SK-N-MC (cell line): Measurements from ENCODE around the gene ENPP5.
A peak's percentile ranks its signal among the peaks of the same experiment; 100 is the strongest.
"Not testable (repeated sequence)": the region's sequence is repeated elsewhere in the genome, so short reads cannot be mapped to it uniquely, and the experiment has no call there.

Source experiments
- DNase-seq: peaks from one replicate; pipeline ENCODE4 v3.0.0-alpha.2; 2011; ENCODE audit warnings: low read depth, low spot score
- H3K27ac ChIP-seq: fragments of 200-600 bp; sonication (generic); 2 replicates; pipeline ENCODE4 v1.5.1; 2016; ENCODE audit warnings: mixed run types
- H3K36me3 ChIP-seq: fragments of 200-600 bp; sonication (generic); 2 replicates; pipeline ENCODE4 v1.6.1; 2017; ENCODE audit warnings: antibody characterized with exemption, low read length, mixed read lengths; ENCODE audit not compliant: insufficient read depth
- H3K4me3 ChIP-seq: fragments of 200-600 bp; sonication (generic); 2 replicates; pipeline ENCODE4 v1.5.1; 2016
- H3K9ac ChIP-seq: fragments of 200-600 bp; sonication (generic); 2 replicates; pipeline ENCODE4 v1.8.0; 2017; ENCODE audit warnings: mixed run types, mixed read lengths; ENCODE audit not compliant: insufficient read length
- H3K9me3 ChIP-seq: fragments of 200-600 bp; sonication (generic); 2 replicates; pipeline ENCODE4 v1.6.1; 2017; ENCODE audit warnings: low read depth, mild to moderate bottlenecking, antibody characterized with exemption, low read length, moderate library complexity, mixed read lengths
- EZH2 ChIP-seq: fragments of 200-600 bp; sonication (generic); IDR thresholded peaks from one replicate; pipeline ENCODE4 v1.6.1; 2017; ENCODE audit warnings: antibody characterized with exemption
- FOXP2 ChIP-seq: optimal IDR thresholded peaks from 2 replicates; pipeline ENCODE3; 2011; ENCODE audit warnings: mild to moderate bottlenecking, moderate library complexity; ENCODE audit not compliant: insufficient read depth; ENCODE audit errors: extremely low read length, control extremely low read depth
- POLR2AphosphoS5 ChIP-seq: IDR thresholded peaks from 2 replicates; pipeline ENCODE4 v1.6.1; 2012; ENCODE audit warnings: mild to moderate bottlenecking, low read depth, low read length, borderline replicate concordance

The ENPP5 gene

GRCh38 chr6:46129629-46130511, 40.9 kb downstream of the ENPP5 start, which contains the start of gene ENPP4:
Gene ENPP4, plus strand, starts transcription at chr6:46129989. Its CDS starts 9,595 bp downstream, at chr6:46139584.
- TF ChIP-seq EZH2: peak; percentile 27
- TF ChIP-seq FOXP2: no peak
- H3K9ac ChIP-seq: no peak within 1 kb of the TSS
- no peak within 1 kb of the TSS for H3K27ac ChIP-seq
- no peaks in the 10 kb centered on the region for H3K36me3 ChIP-seq
- no peaks in the 10 kb centered on the region for H3K9me3 ChIP-seq
- peak within 1 kb of the TSS; percentile 57 for H3K4me3 ChIP-seq
- DNase-seq: no peak

GRCh38 chr6:46129291-46129628, 41.5 kb downstream of the ENPP5 start:
- no peak for TF ChIP-seq POLR2AphosphoS5
- no peaks in the 10 kb centered on the region for H3K36me3 ChIP-seq
- H3K27ac ChIP-seq: no peak overlapping the region
- no peak for DNase-seq
- no peaks in the 10 kb centered on the region for H3K9me3 ChIP-seq
- peak overlapping the region; percentile 57; the same call in 1 of the 2 replicates for H3K4me3 ChIP-seq
- no peak overlapping the region for H3K9ac ChIP-seq

DNA sequence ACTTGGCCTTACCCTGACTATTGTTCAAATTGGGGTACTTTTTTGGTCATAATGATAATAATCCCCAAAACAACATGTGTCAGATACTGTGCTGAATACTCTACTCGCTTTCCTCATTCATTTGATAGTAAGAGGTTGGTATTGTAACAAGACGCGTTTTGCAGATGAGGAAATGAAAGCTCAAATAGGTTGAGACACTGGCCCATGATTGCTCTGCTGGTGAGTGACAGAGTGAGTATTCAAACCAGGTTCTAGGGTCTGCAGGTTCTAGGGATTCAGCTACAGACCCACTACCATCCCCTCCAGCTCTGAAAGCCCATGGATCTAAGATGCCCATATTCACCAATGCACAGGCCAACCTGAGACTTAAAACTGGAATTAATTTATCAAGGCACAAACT, 42.3 kb downstream of the ENPP5 start:
- H3K9me3 ChIP-seq: no peaks in the 10 kb centered on the region
- TF ChIP-seq EZH2: no peak
- no peak for TF ChIP-seq FOXP2
- TF ChIP-seq POLR2AphosphoS5: no peak
- H3K36me3 ChIP-seq: no peaks in the 10 kb centered on the region
- H3K9ac ChIP-seq: no peak overlapping the region
- no peak overlapping the region for H3K4me3 ChIP-seq
- H3K27ac ChIP-seq: no peak overlapping the region
- no peak for DNase-seq

DNA sequence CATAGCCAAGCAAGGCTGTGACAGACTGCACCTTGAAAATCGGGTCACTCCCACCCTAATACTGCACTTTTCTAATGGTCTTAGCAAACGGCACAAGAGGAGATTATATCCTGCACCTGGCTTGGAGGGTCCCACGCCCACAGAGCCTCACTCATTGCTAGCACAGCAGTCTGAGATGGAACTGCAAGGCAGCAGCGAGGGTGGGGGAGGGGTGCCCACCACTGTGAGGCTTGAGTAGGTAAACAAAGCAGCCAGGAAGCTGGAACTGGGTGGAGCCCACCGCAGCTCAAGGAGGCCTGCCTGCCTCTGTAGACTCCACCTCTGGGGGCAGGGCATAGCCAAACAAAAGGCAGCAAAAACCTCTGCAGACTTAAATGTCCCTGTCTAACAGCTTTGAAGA, 51.1 kb downstream of the ENPP5 start:
- DNase-seq, H3K36me3 ChIP-seq, H3K9me3 ChIP-seq, H3K27ac ChIP-seq, H3K4me3 ChIP-seq, H3K9ac ChIP-seq: not testable (repeated sequence)

GRCh38 chr6:46118836-46119235, 51.9 kb downstream of the ENPP5 start:
- Histone ChIP-seq H3K4me3 (no peak overlapping the region), H3K9ac (no peak overlapping the region), H3K9me3 (no peaks in the 10 kb centered on the region), H3K27ac (no peak overlapping the region), H3K36me3 (no peaks in the 10 kb centered on the region)
- DNase-seq: no peak
- TF ChIP-seq POLR2AphosphoS5: no peak
- no peak for TF ChIP-seq FOXP2
- no peak for TF ChIP-seq EZH2

GRCh38 chr6:46118157-46118556, 52.6 kb downstream of the ENPP5 start:
- no peaks in the 10 kb centered on the region for H3K9me3 ChIP-seq

DNA sequence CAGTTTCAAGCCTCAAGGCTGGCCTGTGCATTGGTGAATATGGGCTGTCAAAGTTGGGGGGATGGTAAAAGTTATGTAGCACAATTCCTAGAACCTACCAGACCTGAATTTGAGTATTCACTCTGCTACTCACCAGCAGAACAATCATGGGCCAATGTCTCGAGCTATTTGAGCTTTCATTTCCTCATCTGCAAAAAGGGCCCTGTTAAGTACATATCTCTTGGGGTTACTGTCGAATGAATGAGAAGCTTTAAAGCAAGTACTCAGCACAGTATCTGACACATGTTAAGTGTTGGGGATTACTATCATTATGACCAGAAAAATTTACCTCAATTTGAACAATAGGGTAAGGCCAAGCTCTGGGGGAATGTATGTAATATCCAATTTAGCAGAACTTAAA, 54.5 kb downstream of the ENPP5 start:
- no peak overlapping the region for H3K9ac ChIP-seq
- no peak overlapping the region for H3K27ac ChIP-seq
- no peak overlapping the region for H3K4me3 ChIP-seq
- TF ChIP-seq FOXP2 (no peak), EZH2 (no peak), POLR2AphosphoS5 (no peak)
- no peaks in the 10 kb centered on the region for H3K36me3 ChIP-seq
- H3K9me3 ChIP-seq: no peaks in the 10 kb centered on the region
- DNase-seq: no peak

More at GRCh38 chr6:46118157-46118556, 52.6 kb downstream of the ENPP5 start:
- no peak overlapping the region for H3K4me3 ChIP-seq
- H3K9ac ChIP-seq: no peak overlapping the region
- no peak for DNase-seq
- no peaks in the 10 kb centered on the region for H3K36me3 ChIP-seq
- TF ChIP-seq FOXP2 (no peak), POLR2AphosphoS5 (no peak), EZH2 (no peak)
- no peak overlapping the region for H3K27ac ChIP-seq

DNA sequence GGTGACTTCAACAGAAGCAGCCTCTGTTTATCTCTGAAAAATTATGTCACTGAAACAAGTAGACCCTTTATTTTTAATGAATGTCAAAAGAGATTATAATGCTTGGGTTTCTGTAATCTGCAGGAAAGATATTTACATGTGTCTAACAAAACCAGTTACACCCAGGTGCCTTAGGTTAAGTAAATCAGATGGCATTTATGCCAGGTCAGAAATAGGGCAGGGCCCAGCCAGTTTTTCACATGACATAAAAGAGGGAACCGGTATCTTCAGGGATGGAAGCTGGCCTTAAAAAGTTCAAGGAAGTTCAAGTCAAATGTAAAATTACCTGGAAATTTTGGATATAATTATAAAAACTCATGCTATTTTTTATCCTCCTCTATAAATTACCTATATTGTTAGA, 55.1 kb downstream of the ENPP5 start:
- no peak overlapping the region for H3K4me3 ChIP-seq
- H3K27ac ChIP-seq: no peak overlapping the region
- TF ChIP-seq FOXP2: no peak
- no peak for TF ChIP-seq POLR2AphosphoS5
- no peak for TF ChIP-seq EZH2
- DNase-seq: no peak
- H3K36me3 ChIP-seq: no peaks in the 10 kb centered on the region
- H3K9me3 ChIP-seq: no peaks in the 10 kb centered on the region
- H3K9ac ChIP-seq: no peak overlapping the region

DNA sequence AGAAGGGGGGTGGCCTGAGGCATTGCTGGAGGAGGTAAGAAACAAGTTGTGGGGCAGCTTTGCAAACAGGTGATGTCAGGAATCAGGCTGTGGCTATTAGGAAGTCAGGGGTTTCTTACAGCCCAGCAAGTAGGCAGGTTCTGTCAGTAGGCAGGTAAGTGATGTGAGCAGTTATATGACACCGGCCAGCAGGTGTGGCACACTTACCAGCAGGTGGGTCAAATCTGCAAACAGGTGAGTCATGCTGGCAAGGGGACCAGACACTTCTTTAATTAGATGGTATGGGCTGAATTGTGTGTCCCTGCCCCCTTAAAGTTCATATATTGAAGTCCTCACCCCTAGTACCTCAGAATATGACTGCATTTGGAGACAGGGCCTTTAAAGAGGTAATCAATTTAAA, 57.4 kb downstream of the ENPP5 start:
- Histone ChIP-seq H3K27ac (no peak overlapping the region), H3K9me3 (no peaks in the 10 kb centered on the region), H3K9ac (no peak overlapping the region), H3K4me3 (no peak overlapping the region), H3K36me3 (no peaks in the 10 kb centered on the region)
- TF ChIP-seq FOXP2: no peak
- no peak for TF ChIP-seq EZH2
- TF ChIP-seq POLR2AphosphoS5: no peak
- no peak for DNase-seq
